ENCODE data around the gene SF3A1.
A peak's percentile ranks its signal among the peaks of the same experiment; 100 is the strongest.

The SF3A1 gene

DNA sequence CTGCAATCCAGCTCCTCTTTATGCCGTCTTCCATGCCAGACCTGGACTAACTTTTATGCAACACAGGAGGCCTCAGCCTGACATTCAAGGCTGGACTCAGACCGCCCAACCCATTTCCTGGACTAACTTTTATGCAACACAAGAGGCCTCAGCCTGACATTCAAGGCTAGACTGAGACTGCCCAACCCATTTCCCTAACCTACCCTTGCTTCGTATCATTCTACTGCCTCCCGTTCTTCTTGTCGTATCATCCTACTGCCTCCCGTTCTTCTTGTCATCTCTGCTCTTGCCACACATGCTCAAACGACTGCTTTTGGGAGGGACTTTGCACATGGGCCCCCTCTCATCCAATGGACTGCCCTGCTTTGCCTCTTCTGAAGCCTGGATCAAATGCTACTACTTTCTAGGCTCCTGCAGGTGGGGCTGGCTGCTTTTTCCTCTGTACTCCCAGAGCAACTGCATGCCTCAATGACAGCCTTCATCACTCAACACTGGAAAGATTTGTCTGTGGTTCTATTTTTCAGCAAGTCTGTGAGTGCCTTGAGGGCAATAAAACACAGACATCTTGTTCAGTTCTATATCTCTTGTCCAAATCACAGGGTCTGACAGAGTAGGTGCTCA is 37.8 kb downstream of the SF3A1 start:
- no peak overlapping the region for H3K4me3 ChIP-seq (ENCODE audit: low read depth in 1 of 2, low read length in 2 of 2)
- H3K27me3 ChIP-seq (ENCODE audit: low read depth, low read length), result no peaks in the 10 kb centered on the region
- no peaks in the 10 kb centered on the region for H3K9me3 ChIP-seq (ENCODE audit: control insufficient read depth in 1 of 2, low read length in 2 of 2)
- peaks cover 0 to 3% of the 10 kb centered on the region in 2 donors for H3K36me3 ChIP-seq (ENCODE audit: control insufficient read depth in 1 of 2, insufficient read depth in 2 of 2, low read length in 2 of 2)
- H3K27ac ChIP-seq (ENCODE audit: low read length), result no peak overlapping the region
- peaks cover 0 to 57% of the 10 kb centered on the region in 2 donors for H3K4me1 ChIP-seq (ENCODE audit: control insufficient read depth in 1 of 2, insufficient read depth in 2 of 2, low read length in 2 of 2)

DNA sequence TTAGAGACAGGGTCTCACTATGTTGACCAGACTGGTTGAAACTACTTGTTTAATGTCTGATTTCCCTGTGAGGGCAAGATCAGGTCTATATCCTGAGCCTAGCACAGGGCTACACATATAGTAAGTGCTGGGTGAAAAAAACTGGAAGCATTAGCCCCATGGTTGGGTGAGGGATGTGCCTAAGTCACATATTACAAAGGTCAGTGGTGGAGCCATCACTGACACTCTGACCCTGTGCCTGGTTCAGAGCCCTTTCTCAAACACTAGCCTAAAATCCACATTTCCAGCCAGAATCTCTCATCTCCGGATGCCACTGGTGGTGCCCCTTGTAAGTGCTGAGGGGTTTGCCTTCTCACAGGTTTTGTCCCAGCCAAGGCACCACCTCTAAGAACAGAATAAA is 38.9 kb downstream of the SF3A1 start:
- Histone ChIP-seq H3K9me3 (ENCODE audit: control insufficient read depth in 1 of 2, low read length in 2 of 2) (no peaks in the 10 kb centered on the region), H3K4me3 (ENCODE audit: low read depth in 1 of 2, low read length in 2 of 2) (no peak overlapping the region), H3K27me3 (ENCODE audit: low read depth, low read length) (no peaks in the 10 kb centered on the region), H3K4me1 (ENCODE audit: control insufficient read depth in 1 of 2, insufficient read depth in 2 of 2, low read length in 2 of 2) (peaks cover 0 to 55% of the 10 kb centered on the region in 2 donors), H3K36me3 (ENCODE audit: control insufficient read depth in 1 of 2, insufficient read depth in 2 of 2, low read length in 2 of 2) (peaks cover 0 to 4% of the 10 kb centered on the region in 2 donors), H3K27ac (ENCODE audit: low read length) (no peak overlapping the region)

DNA sequence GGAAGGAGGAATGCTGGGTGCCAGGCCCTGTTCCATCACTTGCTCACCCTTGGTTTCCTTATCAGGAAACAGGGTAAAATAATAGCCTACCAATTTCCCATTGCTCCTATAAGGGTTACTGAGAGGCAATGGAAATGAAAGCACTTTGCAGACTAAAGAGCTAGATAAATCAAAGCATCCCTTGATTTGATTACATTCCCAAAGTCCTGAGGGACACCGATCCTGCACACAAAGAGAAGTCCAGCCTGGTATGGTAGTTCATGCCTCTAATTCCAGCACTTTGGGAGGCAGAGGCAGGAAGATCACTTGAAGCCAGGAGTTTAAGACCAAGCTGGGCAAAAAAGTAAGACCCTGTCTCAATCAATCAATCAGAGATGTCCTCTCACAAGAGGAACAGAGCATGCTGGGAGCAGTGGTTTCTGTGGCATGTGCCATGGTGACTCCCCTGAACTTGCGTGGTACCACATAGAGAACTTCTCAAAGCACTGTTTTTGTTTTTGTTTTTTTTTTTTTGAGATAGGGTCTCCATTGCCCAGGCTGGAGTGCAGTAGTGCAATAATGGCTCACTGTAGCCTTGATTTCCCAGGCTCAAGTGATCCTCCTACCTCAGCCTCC is 40.6 kb downstream of the SF3A1 start:
- peaks cover 7 to 65% of the 10 kb centered on the region in 2 donors for H3K4me1 ChIP-seq (ENCODE audit: control insufficient read depth in 1 of 2, insufficient read depth in 2 of 2, low read length in 2 of 2)

DNA sequence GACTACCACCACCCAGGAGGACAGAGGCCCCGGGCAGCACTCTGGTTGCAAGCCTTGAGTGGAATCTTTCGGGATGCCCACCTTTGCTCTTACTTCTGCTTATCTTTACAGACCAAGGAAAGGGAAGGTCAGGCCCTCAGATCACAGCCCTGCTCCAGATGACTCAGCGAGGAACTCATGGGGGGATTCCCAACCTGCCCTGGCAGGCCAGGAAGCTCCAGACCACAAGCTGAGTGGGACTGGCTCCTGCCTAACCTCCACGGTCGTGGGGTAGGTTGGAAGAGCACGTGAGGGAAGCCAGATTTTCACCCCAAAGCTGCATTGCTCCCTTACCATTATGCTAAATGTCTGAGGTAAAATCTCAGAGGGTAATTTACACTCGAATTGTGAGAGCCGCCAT is 41.8 kb downstream of the SF3A1 start:
- no peaks in the 10 kb centered on the region for H3K9me3 ChIP-seq (ENCODE audit: control insufficient read depth in 1 of 2, low read length in 2 of 2)
- peaks cover 0 to 4% of the 10 kb centered on the region in 2 donors for H3K36me3 ChIP-seq (ENCODE audit: control insufficient read depth in 1 of 2, insufficient read depth in 2 of 2, low read length in 2 of 2)
- peaks cover 19 to 70% of the 10 kb centered on the region in 2 donors for H3K4me1 ChIP-seq (ENCODE audit: control insufficient read depth in 1 of 2, insufficient read depth in 2 of 2, low read length in 2 of 2)
- no peak overlapping the region for H3K4me3 ChIP-seq (ENCODE audit: low read depth in 1 of 2, low read length in 2 of 2)
- no peak overlapping the region for H3K27ac ChIP-seq (ENCODE audit: low read length)
- no peaks in the 10 kb centered on the region for H3K27me3 ChIP-seq (ENCODE audit: low read depth, low read length)

More for the DNA sequence above, 40.6 kb downstream of the SF3A1 start:
- H3K27ac ChIP-seq (ENCODE audit: low read length), result no peak overlapping the region
- no peak overlapping the region for H3K4me3 ChIP-seq (ENCODE audit: low read depth in 1 of 2, low read length in 2 of 2)
- H3K27me3 ChIP-seq (ENCODE audit: low read depth, low read length), result no peaks in the 10 kb centered on the region
- H3K36me3 ChIP-seq (ENCODE audit: control insufficient read depth in 1 of 2, insufficient read depth in 2 of 2, low read length in 2 of 2), result peaks cover 0 to 4% of the 10 kb centered on the region in 2 donors
- H3K9me3 ChIP-seq (ENCODE audit: control insufficient read depth in 1 of 2, low read length in 2 of 2), result no peaks in the 10 kb centered on the region

DNA sequence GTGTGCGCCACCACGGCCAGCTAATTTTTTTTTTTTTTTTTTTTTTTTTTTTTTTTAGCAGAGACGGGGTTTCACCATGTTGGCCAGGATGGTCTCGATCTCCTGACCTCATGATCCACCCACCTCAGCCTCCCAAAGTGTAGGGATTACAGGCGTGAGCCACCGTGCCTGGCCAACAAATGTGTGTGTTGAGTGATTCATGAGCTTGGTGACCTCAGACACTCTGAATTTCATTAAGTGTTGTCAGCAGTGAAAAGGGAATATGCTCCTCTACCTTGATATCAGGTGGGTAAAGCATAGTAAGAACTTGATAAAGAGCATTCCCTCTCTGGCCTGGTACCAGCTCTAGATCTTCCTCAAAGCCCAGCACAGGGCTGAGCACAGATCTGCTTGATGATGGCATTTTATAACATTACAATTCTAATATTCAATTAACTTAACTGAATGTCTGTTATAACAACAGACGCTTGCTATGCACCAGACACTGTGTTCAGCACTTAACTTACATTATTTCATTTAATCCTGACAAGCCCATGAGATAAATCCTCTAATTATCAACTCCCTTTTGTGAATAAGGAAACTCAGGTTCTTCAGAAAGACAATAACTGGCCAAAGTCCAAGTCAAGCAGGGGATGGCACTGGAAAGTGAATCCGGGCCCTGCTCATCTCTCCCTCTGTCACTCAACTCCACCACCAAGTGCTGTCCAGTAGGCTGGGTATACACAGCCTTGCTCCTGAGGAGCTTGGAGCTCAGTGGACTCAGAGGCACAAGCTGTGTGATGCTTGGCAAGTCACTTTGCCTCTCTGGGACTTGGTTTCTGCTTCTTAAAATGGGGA is 42.9 kb downstream of the SF3A1 start:
- peaks cover 27 to 70% of the 10 kb centered on the region in 2 donors for H3K4me1 ChIP-seq (ENCODE audit: control insufficient read depth in 1 of 2, insufficient read depth in 2 of 2, low read length in 2 of 2)
- H3K27ac ChIP-seq (ENCODE audit: low read length), result no peak overlapping the region
- no peaks in the 10 kb centered on the region for H3K9me3 ChIP-seq (ENCODE audit: control insufficient read depth in 1 of 2, low read length in 2 of 2)
- no peak overlapping the region for H3K4me3 ChIP-seq (ENCODE audit: low read depth in 1 of 2, low read length in 2 of 2)
- H3K36me3 ChIP-seq (ENCODE audit: control insufficient read depth in 1 of 2, insufficient read depth in 2 of 2, low read length in 2 of 2), result peaks cover 0 to 4% of the 10 kb centered on the region in 2 donors
- no peaks in the 10 kb centered on the region for H3K27me3 ChIP-seq (ENCODE audit: low read depth, low read length)

DNA sequence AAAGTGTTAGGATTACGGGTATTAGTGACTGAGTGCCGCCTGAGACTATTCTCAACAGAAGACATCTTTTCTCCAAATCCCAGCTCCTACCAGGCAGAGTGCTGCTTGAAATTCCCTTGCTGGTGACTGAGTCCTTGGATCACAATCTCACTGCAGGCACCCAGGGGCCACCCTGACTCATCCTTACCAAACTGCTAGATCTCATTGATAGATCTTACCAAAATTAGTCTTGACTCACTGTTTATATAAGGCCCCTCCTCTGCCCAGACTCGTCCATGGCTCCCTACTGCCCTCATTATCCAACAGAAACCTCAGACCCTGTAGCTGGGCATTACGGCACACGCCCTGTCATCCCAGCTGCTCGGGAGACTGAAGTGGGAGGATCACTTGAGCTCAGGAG is 44.6 kb downstream of the SF3A1 start:
- no peaks in the 10 kb centered on the region for H3K27me3 ChIP-seq (ENCODE audit: low read depth, low read length)
- H3K4me1 ChIP-seq (ENCODE audit: control insufficient read depth in 1 of 2, insufficient read depth in 2 of 2, low read length in 2 of 2), result peaks cover 33 to 73% of the 10 kb centered on the region in 2 donors
- peaks cover 0 to 4% of the 10 kb centered on the region in 2 donors for H3K36me3 ChIP-seq (ENCODE audit: control insufficient read depth in 1 of 2, insufficient read depth in 2 of 2, low read length in 2 of 2)
- no peak overlapping the region for H3K27ac ChIP-seq (ENCODE audit: low read length)
- no peaks in the 10 kb centered on the region for H3K9me3 ChIP-seq (ENCODE audit: control insufficient read depth in 1 of 2, low read length in 2 of 2)
- H3K4me3 ChIP-seq (ENCODE audit: low read depth in 1 of 2, low read length in 2 of 2), result no peak overlapping the region

DNA sequence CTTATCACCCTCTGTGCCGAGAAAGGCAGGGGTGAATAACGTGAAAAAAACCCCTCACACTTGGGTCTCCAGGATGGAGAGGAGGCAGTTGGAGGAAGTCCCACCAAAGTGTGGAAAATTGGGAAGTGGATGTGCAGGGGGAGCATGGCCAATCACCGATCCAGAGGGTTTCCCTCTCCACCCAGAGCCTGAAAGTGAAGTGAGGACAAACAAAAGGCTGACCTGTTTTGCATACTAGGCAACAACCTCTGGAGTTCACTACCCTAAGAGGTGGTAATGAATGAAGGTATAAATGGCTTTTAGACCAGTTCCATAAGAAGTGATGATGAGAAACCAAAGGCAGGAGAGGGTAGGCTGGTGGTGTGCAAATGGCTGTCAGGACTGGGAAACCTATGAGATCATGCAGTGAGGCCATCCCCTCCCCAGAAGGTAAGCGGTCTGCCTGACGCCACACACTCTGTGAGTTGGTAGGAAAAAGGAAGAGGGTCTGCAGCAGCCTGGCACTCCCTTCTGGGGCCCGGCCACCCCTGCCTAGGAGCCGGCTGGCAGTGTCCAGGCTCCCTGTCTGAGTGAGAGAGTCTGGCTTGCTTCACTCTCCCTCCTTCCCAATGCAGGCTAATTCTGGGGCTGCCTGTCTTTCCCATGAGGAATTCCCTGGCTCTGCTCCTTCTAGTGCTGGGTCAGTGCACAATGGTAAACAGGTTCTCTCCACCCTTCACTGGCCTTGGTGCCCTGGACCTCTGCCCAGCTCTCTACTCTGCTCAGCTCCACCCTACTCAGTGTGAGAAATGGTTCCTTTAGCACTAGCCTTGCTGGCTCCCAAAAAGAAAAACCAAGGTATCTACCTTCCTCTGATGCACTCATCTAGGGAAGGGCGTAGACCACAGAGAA is 45.6 kb downstream of the SF3A1 start:
- peaks cover 37 to 76% of the 10 kb centered on the region in 2 donors for H3K4me1 ChIP-seq (ENCODE audit: control insufficient read depth in 1 of 2, insufficient read depth in 2 of 2, low read length in 2 of 2)
- no peaks in the 10 kb centered on the region for H3K27me3 ChIP-seq (ENCODE audit: low read depth, low read length)
- H3K27ac ChIP-seq (ENCODE audit: low read length), result peak overlapping the region; percentile 53
- H3K9me3 ChIP-seq (ENCODE audit: control insufficient read depth in 1 of 2, low read length in 2 of 2), result no peaks in the 10 kb centered on the region
- peaks cover 0 to 4% of the 10 kb centered on the region in 2 donors for H3K36me3 ChIP-seq (ENCODE audit: control insufficient read depth in 1 of 2, insufficient read depth in 2 of 2, low read length in 2 of 2)
- peak overlapping the region in 1 of 2 donors; percentile 23 for H3K4me3 ChIP-seq (ENCODE audit: low read depth in 1 of 2, low read length in 2 of 2)

DNA sequence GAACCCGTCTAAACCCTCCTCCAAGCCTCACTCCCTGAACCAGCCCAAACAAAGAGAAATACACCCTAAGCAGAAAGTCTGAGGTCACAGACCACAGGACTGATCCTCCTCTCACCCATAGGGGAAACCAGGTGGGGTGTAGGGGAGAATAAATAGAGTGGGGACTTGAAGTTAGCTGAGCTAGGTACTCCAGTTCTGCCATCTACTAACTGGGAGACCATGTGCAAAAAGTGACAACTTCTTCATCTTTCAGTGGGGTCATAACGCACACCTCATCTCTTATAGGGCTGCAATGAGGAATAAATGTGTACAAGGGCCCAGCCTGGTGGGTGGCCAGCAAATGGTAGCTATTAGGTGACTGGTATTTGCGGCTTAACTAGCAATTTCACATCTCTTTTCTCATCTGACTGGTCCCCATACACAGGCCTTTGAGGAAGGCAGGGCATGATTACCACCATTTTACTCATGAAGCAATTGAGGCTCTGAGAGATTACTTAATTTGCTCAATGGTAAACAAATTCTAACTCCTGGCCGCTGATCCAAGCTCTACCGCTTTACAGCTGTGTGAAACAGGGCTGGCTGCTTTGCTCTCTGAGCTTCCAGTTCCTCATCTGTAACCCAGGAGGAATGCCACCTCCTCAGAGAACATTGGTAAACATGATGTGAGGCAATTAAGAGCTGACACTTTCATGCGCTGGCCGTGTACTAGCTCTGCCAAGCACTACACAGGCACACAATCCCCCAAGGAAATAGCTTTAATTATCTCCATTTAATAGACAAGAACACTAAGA is 46.5 kb downstream of the SF3A1 start:
- peaks cover 0 to 4% of the 10 kb centered on the region in 2 donors for H3K36me3 ChIP-seq (ENCODE audit: control insufficient read depth in 1 of 2, insufficient read depth in 2 of 2, low read length in 2 of 2)
- no peak overlapping the region for H3K4me3 ChIP-seq (ENCODE audit: low read depth in 1 of 2, low read length in 2 of 2)
- peaks cover 47 to 79% of the 10 kb centered on the region in 2 donors for H3K4me1 ChIP-seq (ENCODE audit: control insufficient read depth in 1 of 2, insufficient read depth in 2 of 2, low read length in 2 of 2)
- H3K9me3 ChIP-seq (ENCODE audit: control insufficient read depth in 1 of 2, low read length in 2 of 2), result no peaks in the 10 kb centered on the region
- no peaks in the 10 kb centered on the region for H3K27me3 ChIP-seq (ENCODE audit: low read depth, low read length)
- H3K27ac ChIP-seq (ENCODE audit: low read length), result peak overlapping the region; percentile 53

DNA sequence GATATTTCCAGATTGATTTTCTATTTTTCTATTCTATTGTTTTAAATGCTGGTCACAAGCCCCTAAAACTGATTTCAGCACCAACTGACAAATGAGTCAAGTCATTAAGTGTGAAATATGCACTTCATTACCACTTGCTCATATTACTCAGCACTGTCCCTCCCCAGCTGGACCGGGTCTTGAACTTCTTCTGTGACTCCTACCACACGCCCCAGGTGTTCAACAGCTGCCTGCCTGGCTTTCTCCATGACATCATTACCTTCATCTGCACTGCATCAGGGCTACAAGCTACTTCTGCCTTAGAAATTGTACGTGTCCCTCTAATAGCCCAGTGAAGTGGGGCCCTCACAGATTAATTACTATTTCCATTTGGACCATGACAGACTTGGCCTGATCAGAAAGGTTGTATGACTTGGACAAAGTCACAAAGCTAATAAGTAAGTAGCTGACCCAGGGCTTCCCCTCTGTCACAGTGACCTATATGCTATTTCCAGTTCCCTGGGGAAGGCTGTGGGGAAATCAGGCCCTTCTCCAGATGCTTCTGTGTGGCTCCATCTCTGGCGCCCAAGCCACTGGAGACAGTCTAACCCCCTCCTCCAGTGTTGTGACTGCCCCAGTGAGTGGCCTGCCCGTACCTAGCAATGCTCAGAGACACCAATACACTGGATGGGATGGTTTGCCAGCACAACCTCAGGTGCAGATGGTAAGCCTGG is 48.0 kb downstream of the SF3A1 start:
- H3K27me3 ChIP-seq (ENCODE audit: low read depth, low read length), result no peaks in the 10 kb centered on the region
- H3K4me3 ChIP-seq (ENCODE audit: low read depth in 1 of 2, low read length in 2 of 2), result no peak overlapping the region
- no peaks in the 10 kb centered on the region for H3K9me3 ChIP-seq (ENCODE audit: control insufficient read depth in 1 of 2, low read length in 2 of 2)
- H3K4me1 ChIP-seq (ENCODE audit: control insufficient read depth in 1 of 2, insufficient read depth in 2 of 2, low read length in 2 of 2), result peaks cover 62 to 88% of the 10 kb centered on the region in 2 donors
- no peaks in the 10 kb centered on the region for H3K36me3 ChIP-seq (ENCODE audit: control insufficient read depth in 1 of 2, insufficient read depth in 2 of 2, low read length in 2 of 2)
- no peak overlapping the region for H3K27ac ChIP-seq (ENCODE audit: low read length)

DNA sequence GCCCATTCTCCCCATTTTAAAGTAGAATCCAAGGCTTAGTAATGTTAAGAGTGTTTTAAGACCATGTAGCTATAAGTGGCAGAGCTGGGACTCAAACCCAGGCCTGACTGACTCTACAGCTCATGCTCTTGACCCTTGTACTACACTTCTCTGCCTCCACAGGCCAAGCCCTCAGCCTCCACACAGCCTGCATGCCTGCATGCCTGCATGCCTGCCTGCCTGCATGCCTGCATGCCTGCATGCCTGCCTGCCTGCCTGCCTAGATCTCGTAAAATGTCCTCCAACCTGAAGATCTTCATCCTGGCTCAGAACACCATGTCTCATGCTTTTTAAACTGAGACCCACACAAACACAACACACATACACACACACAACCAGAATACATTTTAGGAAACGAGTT is 48.6 kb downstream of the SF3A1 start:
- Histone ChIP-seq H3K36me3 (ENCODE audit: control insufficient read depth in 1 of 2, insufficient read depth in 2 of 2, low read length in 2 of 2) (no peaks in the 10 kb centered on the region), H3K9me3 (ENCODE audit: control insufficient read depth in 1 of 2, low read length in 2 of 2) (no peaks in the 10 kb centered on the region), H3K27ac (ENCODE audit: low read length) (no peak overlapping the region), H3K4me1 (ENCODE audit: control insufficient read depth in 1 of 2, insufficient read depth in 2 of 2, low read length in 2 of 2) (peaks cover 65 to 93% of the 10 kb centered on the region in 2 donors), H3K4me3 (ENCODE audit: low read depth in 1 of 2, low read length in 2 of 2) (no peak overlapping the region), H3K27me3 (ENCODE audit: low read depth, low read length) (no peaks in the 10 kb centered on the region)
